Activated CD8-positive, alpha-beta T cell treated with anti-CD3 and anti-CD28 coated beads for 36 hours (primary cell): ENCODE measurements around the gene TTC21B. TPM values are rescaled to one million over a fixed set of nuclear protein-coding genes. Genes with fewer than 3 reads are reported as not detected.

ENCODE experiments used
- ATAC-seq: fragments of 200-7000 bp; cut with Tn5 transposase; one replicate; pipeline ENCODE4 v1.10.0; 2021; ENCODE audit warnings: mild to moderate bottlenecking, moderate library complexity
- CTCF ChIA-PET: fragments of 350-600 bp; sonication (Branson Sonifier 250); formaldehyde crosslinking; loops from one replicate; lab custom pipeline; 2021; ENCODE audit warnings: antibody characterized with exemption; lab: Charles Lee
- POLR2A ChIA-PET: fragments of 350-600 bp; sonication (Branson Sonifier 250); formaldehyde crosslinking; loops from one replicate; lab custom pipeline; 2021; ENCODE audit warnings: antibody characterized with exemption; lab: Charles Lee
- DNase-seq: peaks from one replicate; pipeline ENCODE4 v3.0.0-alpha.2; 2020
- H3K27ac Mint-ChIP-seq: one replicate; pipeline ENCODE4 v1.8.0; 2021; ENCODE audit warnings: mild to moderate bottlenecking, mixed read lengths
- H3K27me3 Mint-ChIP-seq: one replicate; pipeline ENCODE4 v1.8.0; 2021; ENCODE audit warnings: mixed read lengths
- H3K36me3 Mint-ChIP-seq: one replicate; pipeline ENCODE4 v1.8.0; 2021; ENCODE audit warnings: low read depth, mixed read lengths
- H3K4me1 Mint-ChIP-seq: one replicate; pipeline ENCODE4 v1.8.0; 2021; ENCODE audit warnings: low read depth, mixed read lengths
- H3K4me3 Mint-ChIP-seq: one replicate; pipeline ENCODE4 v1.8.0; 2021; ENCODE audit warnings: mild to moderate bottlenecking, moderate library complexity, mixed read lengths
- H3K9me3 Mint-ChIP-seq: one replicate; pipeline ENCODE4 v1.8.0; 2021; ENCODE audit warnings: mixed read lengths
- CTCF ChIP-seq: fragments of 200-600 bp; IDR thresholded peaks from one replicate; pipeline ENCODE4 v1.8.0; 2022; ENCODE audit warnings: antibody characterized with exemption, mild to moderate bottlenecking
- intact Hi-C: fragments of 100-400 bp; cut with micrococcal nuclease; formaldehyde crosslinking; loops from one replicate; pipeline ENCODE4 v1.10.0; 2022
- total RNA-seq, 2 experiments: library from RNA; stranded (reverse); gene quantifications; one replicate each; pipeline ENCODE4 v1.2.3, GENCODE V29; 2021

The TTC21B gene
- total RNA-seq, 2 experiments from 2014 or later = 22.1 to 24.1 TPM

- DNase-seq = no peak
- no peaks in the 10 kb centered on the region for H3K9me3 Mint-ChIP-seq
- TF ChIP-seq CTCF = no peak
- no peak overlapping the region for H3K27ac Mint-ChIP-seq
- no peaks in the 10 kb centered on the region for H3K27me3 Mint-ChIP-seq
- ChIA-PET POLR2A (no interaction called here), CTCF (interaction anchor here (1.2 kb wide), 1 partner anchor 38 kb away, joined by 4 read pairs; no protein-coding TSS in a partner anchor)
- no peak for ATAC-seq
- H3K4me1 Mint-ChIP-seq = no peaks in the 10 kb centered on the region
- peaks cover 27% of the 10 kb centered on the region for H3K36me3 Mint-ChIP-seq
- H3K4me3 Mint-ChIP-seq = no peak overlapping the region
- intact Hi-C loops = no loop called here
Observed at GRCh38 chr2:165911981-165912380, 41.6 kb downstream of the TTC21B start.

- ChIA-PET POLR2A (no interaction called here), CTCF (interaction anchor here (1.2 to 1.6 kb wide), 2 partner anchors 37 to 42 kb away, joined by 4 to 5 read pairs; partner anchors contain the start of gene TTC21B)
- intact Hi-C loops = no loop called here
- no peak for DNase-seq
- Mint-ChIP-seq H3K27ac (no peak overlapping the region), H3K4me1 (no peaks in the 10 kb centered on the region), H3K4me3 (no peak overlapping the region), H3K27me3 (no peaks in the 10 kb centered on the region), H3K9me3 (no peaks in the 10 kb centered on the region), H3K36me3 (peaks cover 25% of the 10 kb centered on the region)
- ATAC-seq = no peak
- no peak for TF ChIP-seq CTCF
Observed at GRCh38 chr2:165911231-165911630, 42.3 kb downstream of the TTC21B start.

GRCh38 chr2:165909466-165909865, 44.1 kb downstream of the TTC21B start:
- POLR2A ChIA-PET = no interaction called here
- no peak overlapping the region for H3K4me3 Mint-ChIP-seq
- DNase-seq = no peak
- intact Hi-C loops = no loop called here
- CTCF ChIA-PET = no interaction called here
- no peaks in the 10 kb centered on the region for H3K9me3 Mint-ChIP-seq
- H3K36me3 Mint-ChIP-seq = peaks cover 26% of the 10 kb centered on the region
- no peaks in the 10 kb centered on the region for H3K27me3 Mint-ChIP-seq
- TF ChIP-seq CTCF = no peak
- H3K27ac Mint-ChIP-seq = no peak overlapping the region
- H3K4me1 Mint-ChIP-seq = no peaks in the 10 kb centered on the region
- ATAC-seq = no peak

- intact Hi-C loops = no loop called here
- ATAC-seq = no peak
- Mint-ChIP-seq H3K27ac (no peak overlapping the region), H3K27me3 (no peaks in the 10 kb centered on the region), H3K9me3 (no peaks in the 10 kb centered on the region), H3K36me3 (peaks cover 29% of the 10 kb centered on the region), H3K4me3 (no peak overlapping the region), H3K4me1 (peaks cover 10% of the 10 kb centered on the region)
- ChIA-PET POLR2A (no interaction called here), CTCF (no interaction called here)
- DNase-seq = no peak
- TF ChIP-seq CTCF = no peak
Observed at GRCh38 chr2:165905854-165906253, 47.7 kb downstream of the TTC21B start.

- no peaks in the 10 kb centered on the region for H3K9me3 Mint-ChIP-seq
- TF ChIP-seq CTCF = no peak
- DNase-seq (no peak), ATAC-seq (no peak)
- CTCF ChIA-PET = no interaction called here
- H3K27me3 Mint-ChIP-seq = no peaks in the 10 kb centered on the region
- intact Hi-C loops = no loop called here
- no peak overlapping the region for H3K27ac Mint-ChIP-seq
- peaks cover 30% of the 10 kb centered on the region for H3K36me3 Mint-ChIP-seq
- POLR2A ChIA-PET = no interaction called here
- H3K4me3 Mint-ChIP-seq = no peak overlapping the region
- H3K4me1 Mint-ChIP-seq = peaks cover 10% of the 10 kb centered on the region
Observed at GRCh38 chr2:165905269-165905668, 48.3 kb downstream of the TTC21B start.
